AG04449 (cell line): ENCODE measurements around the gene MYO7B.

Experiments used
- CTCF ChIA-PET: fragments of 350-600 bp; formaldehyde crosslinking; extraction: SDS; loops from one replicate; lab custom pipeline; 2021; ENCODE audit warnings: antibody characterized with exemption; lab: Yijun Ruan, JAX
- POLR2A ChIA-PET: fragments of 400-600, 350-600 bp; formaldehyde crosslinking; extraction: SDS; loops from one replicate; lab custom pipeline; 2020; ENCODE audit warnings: antibody characterized with exemption, inconsistent platforms; lab: Yijun Ruan, JAX
- DNase-seq: peaks from one replicate; pipeline ENCODE4 v3.0.0-alpha.2; 2010; ENCODE audit warnings: low read depth, low spot score
- H3K4me3 ChIP-seq: 2 replicates; pipeline ENCODE4 v1.5.1; 2011; ENCODE audit warnings: low read depth, mild to moderate bottlenecking, control low read depth, low read length
- CTCF ChIP-seq: IDR thresholded peaks from one replicate; pipeline ENCODE4 v1.5.1; 2011; ENCODE audit warnings: mild to moderate bottlenecking, moderate library complexity, low read length, control low read depth, inconsistent platforms; ENCODE audit not compliant: insufficient read depth; ENCODE audit errors: missing control alignments

The MYO7B gene

GRCh38 chr2:127665267-127665893 lies 129.9 kb downstream of the MYO7B start:
- no peak for DNase-seq
- ChIA-PET CTCF (interaction anchor here (1.4 to 3.4 kb wide), 2 partner anchors 15 kb away, joined by 4 to 21 read pairs; no protein-coding TSS in a partner anchor), POLR2A (no interaction called here)
- TF ChIP-seq CTCF: no peak
- H3K4me3 ChIP-seq: no peak overlapping the region

- ChIA-PET POLR2A (no interaction called here), CTCF (no interaction called here)
- H3K4me3 ChIP-seq: no peak overlapping the region
- no peak for DNase-seq
- no peak for TF ChIP-seq CTCF
These were observed 133.6 kb downstream of the MYO7B start for GRCh38 chr2:127669056-127669455.

GRCh38 chr2:127670055-127670956 lies 134.8 kb downstream of the MYO7B start:
- TF ChIP-seq CTCF: no peak
- ChIA-PET CTCF (interaction anchor here (0.6 kb wide), 1 partner anchor 15 kb away, joined by 3 read pairs; no protein-coding TSS in a partner anchor), POLR2A (no interaction called here)
- peak; percentile 0 for DNase-seq
- H3K4me3 ChIP-seq: no peak overlapping the region

- DNase-seq: no peak
- H3K4me3 ChIP-seq: no peak overlapping the region
- TF ChIP-seq CTCF: no peak
- CTCF ChIA-PET: no interaction called here
- POLR2A ChIA-PET: interaction anchor here (1.5 kb wide), 1 partner anchor 31 kb away, joined by 4 read pairs; the partner anchor contains the start of gene SFT2D3
These were observed 135.4 kb downstream of the MYO7B start for GRCh38 chr2:127670957-127671290.

- H3K4me3 ChIP-seq: no peak overlapping the region
- POLR2A ChIA-PET: interaction anchor here (1.5 kb wide), 1 partner anchor 30 kb away, joined by 4 read pairs; the partner anchor contains the start of gene SFT2D3
- CTCF ChIA-PET: interaction anchor here (1.2 kb wide), 1 partner anchor 81 kb away, joined by 3 read pairs; no protein-coding TSS in a partner anchor
- no peak for TF ChIP-seq CTCF
- no peak for DNase-seq
These were observed 136.2 kb downstream of the MYO7B start for GRCh38 chr2:127671557-127672302.
